ENCODE results near the gene SYT9. TPM values are rescaled to one million over a fixed set of nuclear protein-coding genes. Genes with fewer than 3 reads are reported as not detected.
A peak's percentile ranks its signal among the peaks of the same experiment; 100 is the strongest.

SYT9 gene
- not detected in 2 replicates for total RNA-seq

- Mint-ChIP-seq H3K9me3 (no peaks in the 10 kb centered on the region), H3K27me3 (peaks cover 54% of the 10 kb centered on the region), H3K27ac (no peak within 1 kb of the TSS), H3K4me1 (no peaks in the 10 kb centered on the region), H3K4me3 (peak within 1 kb of the TSS; percentile 63), H3K36me3 (ENCODE audit: low read depth) (no peaks in the 10 kb centered on the region)
- intact Hi-C loops (cut with micrococcal nuclease): no loop called here
- peak; percentile 75 for DNase-seq
Observed at GRCh38 chr11:7251836-7252682, at the start of gene SYT9. Gene SYT9, plus strand, starts transcription at chr11:7251904. Its CDS starts 283 bp downstream, at chr11:7252187.

- no peak for DNase-seq
- Mint-ChIP-seq H3K4me3 (no peak overlapping the region), H3K27ac (no peak overlapping the region), H3K27me3 (peaks cover 2% of the 10 kb centered on the region), H3K36me3 (ENCODE audit: low read depth) (no peaks in the 10 kb centered on the region), H3K9me3 (no peaks in the 10 kb centered on the region), H3K4me1 (no peaks in the 10 kb centered on the region)
- intact Hi-C loops (cut with micrococcal nuclease): no loop called here
Observed at GRCh38 chr11:7202412-7202811, 49.3 kb upstream of the SYT9 start.

GRCh38 chr11:7204778-7205177 lies 46.9 kb upstream of the SYT9 start:
- Mint-ChIP-seq H3K4me3 (no peak overlapping the region), H3K36me3 (ENCODE audit: low read depth) (no peaks in the 10 kb centered on the region), H3K9me3 (no peaks in the 10 kb centered on the region), H3K4me1 (no peaks in the 10 kb centered on the region), H3K27ac (no peak overlapping the region), H3K27me3 (peaks cover 2% of the 10 kb centered on the region)
- no peak for DNase-seq
- intact Hi-C loops (cut with micrococcal nuclease): no loop called here

- no peaks in the 10 kb centered on the region for H3K36me3 Mint-ChIP-seq (ENCODE audit: low read depth)
- peaks cover 4% of the 10 kb centered on the region for H3K27me3 Mint-ChIP-seq
- H3K4me1 Mint-ChIP-seq: no peaks in the 10 kb centered on the region
- no peak for DNase-seq
- intact Hi-C loops (cut with micrococcal nuclease): no loop called here
- H3K27ac Mint-ChIP-seq: no peak overlapping the region
- no peak overlapping the region for H3K4me3 Mint-ChIP-seq
- no peaks in the 10 kb centered on the region for H3K9me3 Mint-ChIP-seq
Observed at GRCh38 chr11:7208391-7208790, 43.3 kb upstream of the SYT9 start.

- DNase-seq: no peak
- Mint-ChIP-seq H3K4me3 (no peak overlapping the region), H3K9me3 (no peaks in the 10 kb centered on the region), H3K4me1 (no peaks in the 10 kb centered on the region), H3K27ac (no peak overlapping the region), H3K36me3 (ENCODE audit: low read depth) (no peaks in the 10 kb centered on the region), H3K27me3 (peaks cover 4% of the 10 kb centered on the region)
- intact Hi-C loops (cut with micrococcal nuclease): no loop called here
Observed at GRCh38 chr11:7219491-7219890, 32.2 kb upstream of the SYT9 start.

- intact Hi-C loops (cut with micrococcal nuclease): no loop called here
Observed at GRCh38 chr11:7220636-7221035, 31.1 kb upstream of the SYT9 start.

GRCh38 chr11:7222619-7223018 lies 29.1 kb upstream of the SYT9 start:
- Mint-ChIP-seq H3K27ac (no peak overlapping the region), H3K4me3 (no peak overlapping the region), H3K27me3 (peaks cover 2% of the 10 kb centered on the region), H3K4me1 (no peaks in the 10 kb centered on the region), H3K36me3 (ENCODE audit: low read depth) (no peaks in the 10 kb centered on the region), H3K9me3 (no peaks in the 10 kb centered on the region)
- intact Hi-C loops (cut with micrococcal nuclease): no loop called here
- no peak for DNase-seq

More at GRCh38 chr11:7220636-7221035, 31.1 kb upstream of the SYT9 start:
- no peak for DNase-seq
- H3K27me3 Mint-ChIP-seq: peaks cover 2% of the 10 kb centered on the region
- H3K27ac Mint-ChIP-seq: no peak overlapping the region
- H3K36me3 Mint-ChIP-seq (ENCODE audit: low read depth): no peaks in the 10 kb centered on the region
- H3K9me3 Mint-ChIP-seq: no peaks in the 10 kb centered on the region
- no peaks in the 10 kb centered on the region for H3K4me1 Mint-ChIP-seq
- no peak overlapping the region for H3K4me3 Mint-ChIP-seq

GRCh38 chr11:7239877-7240276 lies 11.8 kb upstream of the SYT9 start:
- no peak overlapping the region for H3K4me3 Mint-ChIP-seq
- H3K27ac Mint-ChIP-seq: no peak overlapping the region
- H3K36me3 Mint-ChIP-seq (ENCODE audit: low read depth): no peaks in the 10 kb centered on the region
- peaks cover 10% of the 10 kb centered on the region for H3K27me3 Mint-ChIP-seq
- intact Hi-C loops (cut with micrococcal nuclease): no loop called here
- no peak for DNase-seq
- no peaks in the 10 kb centered on the region for H3K9me3 Mint-ChIP-seq
- H3K4me1 Mint-ChIP-seq: no peaks in the 10 kb centered on the region

- peaks cover 20% of the 10 kb centered on the region for H3K27me3 Mint-ChIP-seq
- H3K4me3 Mint-ChIP-seq: no peak overlapping the region
- intact Hi-C loops (cut with micrococcal nuclease): no loop called here
- H3K36me3 Mint-ChIP-seq (ENCODE audit: low read depth): no peaks in the 10 kb centered on the region
- H3K27ac Mint-ChIP-seq: no peak overlapping the region
- H3K9me3 Mint-ChIP-seq: no peaks in the 10 kb centered on the region
- no peaks in the 10 kb centered on the region for H3K4me1 Mint-ChIP-seq
- DNase-seq: no peak
Observed at GRCh38 chr11:7245341-7245740, 6.4 kb upstream of the SYT9 start.

- H3K27ac Mint-ChIP-seq: no peak overlapping the region
- intact Hi-C loops (cut with micrococcal nuclease): no loop called here
- peak; percentile 40 for DNase-seq
- peaks cover 26% of the 10 kb centered on the region for H3K27me3 Mint-ChIP-seq
- no peak overlapping the region for H3K4me3 Mint-ChIP-seq
- no peaks in the 10 kb centered on the region for H3K36me3 Mint-ChIP-seq (ENCODE audit: low read depth)
- no peaks in the 10 kb centered on the region for H3K9me3 Mint-ChIP-seq
- no peaks in the 10 kb centered on the region for H3K4me1 Mint-ChIP-seq
Observed at GRCh38 chr11:7246179-7246578, 5.5 kb upstream of the SYT9 start.

GRCh38 chr11:7250166-7250565 lies 1.5 kb upstream of the SYT9 start:
- Mint-ChIP-seq H3K27ac (no peak overlapping the region), H3K4me1 (no peaks in the 10 kb centered on the region), H3K4me3 (no peak overlapping the region), H3K36me3 (ENCODE audit: low read depth) (no peaks in the 10 kb centered on the region), H3K9me3 (no peaks in the 10 kb centered on the region), H3K27me3 (peaks cover 45% of the 10 kb centered on the region)
- DNase-seq: peak; percentile 11
- intact Hi-C loops (cut with micrococcal nuclease): no loop called here

- intact Hi-C loops (cut with micrococcal nuclease): no loop called here
- peaks cover 53% of the 10 kb centered on the region for H3K27me3 Mint-ChIP-seq
- no peak overlapping the region for H3K27ac Mint-ChIP-seq
- peak overlapping the region; percentile 32 for H3K4me3 Mint-ChIP-seq
- H3K4me1 Mint-ChIP-seq: no peaks in the 10 kb centered on the region
- no peak for DNase-seq
- no peaks in the 10 kb centered on the region for H3K9me3 Mint-ChIP-seq
- no peaks in the 10 kb centered on the region for H3K36me3 Mint-ChIP-seq (ENCODE audit: low read depth)
Observed at GRCh38 chr11:7251487-7251835, 243 bp upstream of the SYT9 start.

- peak overlapping the region; percentile 63 for H3K4me3 Mint-ChIP-seq
- H3K9me3 Mint-ChIP-seq: no peaks in the 10 kb centered on the region
- intact Hi-C loops (cut with micrococcal nuclease): no loop called here
- peaks cover 53% of the 10 kb centered on the region for H3K27me3 Mint-ChIP-seq
- DNase-seq: peak; percentile 52
- no peaks in the 10 kb centered on the region for H3K4me1 Mint-ChIP-seq
- no peak overlapping the region for H3K27ac Mint-ChIP-seq
- no peaks in the 10 kb centered on the region for H3K36me3 Mint-ChIP-seq (ENCODE audit: low read depth)
Observed at GRCh38 chr11:7252683-7253213, 1.0 kb downstream of the SYT9 start.

- H3K9me3 Mint-ChIP-seq: no peaks in the 10 kb centered on the region
- no peak overlapping the region for H3K4me3 Mint-ChIP-seq
- no peaks in the 10 kb centered on the region for H3K4me1 Mint-ChIP-seq
- H3K36me3 Mint-ChIP-seq (ENCODE audit: low read depth): no peaks in the 10 kb centered on the region
- intact Hi-C loops (cut with micrococcal nuclease): no loop called here
- DNase-seq: peak; percentile 18
- no peak overlapping the region for H3K27ac Mint-ChIP-seq
- H3K27me3 Mint-ChIP-seq: peaks cover 50% of the 10 kb centered on the region
Observed at GRCh38 chr11:7253800-7254199, 2.1 kb downstream of the SYT9 start.

Data from activated CD4-positive, alpha-beta T cell treated with anti-CD3 and anti-CD28 coated beads, Interleukin-2, amount 10 ng/mL, durations not matched to agents 24 days and 14 days (primary cell).